Panc1 (cell line): ENCODE results near the gene PRKCA.

Experiments used
- POLR2AphosphoS5 ChIP-seq: IDR thresholded peaks from 2 replicates; pipeline ENCODE4 v1.6.1; 2012; ENCODE audit warnings: mild to moderate bottlenecking, low read depth, low read length, moderate library complexity
- SIN3A ChIP-seq: IDR thresholded peaks from 2 replicates; pipeline ENCODE4 v1.6.1; 2012; ENCODE audit warnings: low read depth, mild to moderate bottlenecking, low read length, moderate library complexity, borderline replicate concordance; ENCODE audit not compliant: insufficient read depth
- TF ChIP-seq, protein P1 (sequence below): fragments of 450-650 bp; IDR thresholded peaks from 2 replicates; pipeline ENCODE4 v1.5.1; 2017; ENCODE audit warnings: mild to moderate bottlenecking
- TF ChIP-seq, protein P2 (sequence below), 2 experiments: IDR thresholded peaks; 2 replicates each; pipeline ENCODE4 v1.6.1; 2011 to 2012; ENCODE audit warnings: low read depth in 2 of 2, control low read depth in 1 of 2, low read length in 1 of 2, mild to moderate bottlenecking in 1 of 2, moderate library complexity in 1 of 2; ENCODE audit not compliant: insufficient read depth in 1 of 2

DNA sequence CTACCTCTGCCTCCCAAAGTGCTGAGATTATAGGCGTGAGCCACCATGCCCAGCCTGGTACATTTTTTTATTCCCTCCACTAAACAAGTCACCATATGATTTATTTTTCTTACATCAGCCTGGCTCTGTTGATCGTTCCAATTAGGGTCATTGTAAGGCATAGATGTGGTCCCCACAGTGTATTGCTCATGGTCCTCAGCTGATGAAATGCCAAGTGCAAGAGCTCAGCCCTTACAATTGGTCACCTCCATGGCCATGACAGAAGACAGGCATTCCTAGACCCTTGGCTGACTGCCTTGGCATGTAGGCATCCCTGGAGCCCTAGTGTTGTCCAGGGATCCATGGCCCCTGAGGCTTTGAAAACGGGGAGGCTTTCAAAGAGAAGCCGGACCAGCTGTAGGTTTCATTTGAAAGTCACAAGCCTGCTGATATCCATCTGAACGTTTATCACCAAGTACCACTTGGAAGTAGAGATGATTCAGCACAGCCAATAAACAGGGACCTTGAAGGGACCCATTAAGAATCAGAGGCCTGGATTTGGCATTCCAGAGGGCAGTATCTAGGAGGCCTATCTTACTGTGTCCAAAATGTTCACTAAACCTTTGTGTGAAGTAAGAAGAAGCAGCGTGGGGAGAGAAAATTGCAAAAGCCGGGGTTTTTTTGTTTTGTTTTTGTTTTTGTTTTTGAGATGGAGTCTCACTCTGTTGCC lies 20.6 kb upstream of the PRKCA start:
- TF ChIP-seq, protein P1, sequence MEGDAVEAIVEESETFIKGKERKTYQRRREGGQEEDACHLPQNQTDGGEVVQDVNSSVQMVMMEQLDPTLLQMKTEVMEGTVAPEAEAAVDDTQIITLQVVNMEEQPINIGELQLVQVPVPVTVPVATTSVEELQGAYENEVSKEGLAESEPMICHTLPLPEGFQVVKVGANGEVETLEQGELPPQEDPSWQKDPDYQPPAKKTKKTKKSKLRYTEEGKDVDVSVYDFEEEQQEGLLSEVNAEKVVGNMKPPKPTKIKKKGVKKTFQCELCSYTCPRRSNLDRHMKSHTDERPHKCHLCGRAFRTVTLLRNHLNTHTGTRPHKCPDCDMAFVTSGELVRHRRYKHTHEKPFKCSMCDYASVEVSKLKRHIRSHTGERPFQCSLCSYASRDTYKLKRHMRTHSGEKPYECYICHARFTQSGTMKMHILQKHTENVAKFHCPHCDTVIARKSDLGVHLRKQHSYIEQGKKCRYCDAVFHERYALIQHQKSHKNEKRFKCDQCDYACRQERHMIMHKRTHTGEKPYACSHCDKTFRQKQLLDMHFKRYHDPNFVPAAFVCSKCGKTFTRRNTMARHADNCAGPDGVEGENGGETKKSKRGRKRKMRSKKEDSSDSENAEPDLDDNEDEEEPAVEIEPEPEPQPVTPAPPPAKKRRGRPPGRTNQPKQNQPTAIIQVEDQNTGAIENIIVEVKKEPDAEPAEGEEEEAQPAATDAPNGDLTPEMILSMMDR, result no peak
- no peak for TF ChIP-seq SIN3A
- no peak for TF ChIP-seq POLR2AphosphoS5
- TF ChIP-seq, protein P2, sequence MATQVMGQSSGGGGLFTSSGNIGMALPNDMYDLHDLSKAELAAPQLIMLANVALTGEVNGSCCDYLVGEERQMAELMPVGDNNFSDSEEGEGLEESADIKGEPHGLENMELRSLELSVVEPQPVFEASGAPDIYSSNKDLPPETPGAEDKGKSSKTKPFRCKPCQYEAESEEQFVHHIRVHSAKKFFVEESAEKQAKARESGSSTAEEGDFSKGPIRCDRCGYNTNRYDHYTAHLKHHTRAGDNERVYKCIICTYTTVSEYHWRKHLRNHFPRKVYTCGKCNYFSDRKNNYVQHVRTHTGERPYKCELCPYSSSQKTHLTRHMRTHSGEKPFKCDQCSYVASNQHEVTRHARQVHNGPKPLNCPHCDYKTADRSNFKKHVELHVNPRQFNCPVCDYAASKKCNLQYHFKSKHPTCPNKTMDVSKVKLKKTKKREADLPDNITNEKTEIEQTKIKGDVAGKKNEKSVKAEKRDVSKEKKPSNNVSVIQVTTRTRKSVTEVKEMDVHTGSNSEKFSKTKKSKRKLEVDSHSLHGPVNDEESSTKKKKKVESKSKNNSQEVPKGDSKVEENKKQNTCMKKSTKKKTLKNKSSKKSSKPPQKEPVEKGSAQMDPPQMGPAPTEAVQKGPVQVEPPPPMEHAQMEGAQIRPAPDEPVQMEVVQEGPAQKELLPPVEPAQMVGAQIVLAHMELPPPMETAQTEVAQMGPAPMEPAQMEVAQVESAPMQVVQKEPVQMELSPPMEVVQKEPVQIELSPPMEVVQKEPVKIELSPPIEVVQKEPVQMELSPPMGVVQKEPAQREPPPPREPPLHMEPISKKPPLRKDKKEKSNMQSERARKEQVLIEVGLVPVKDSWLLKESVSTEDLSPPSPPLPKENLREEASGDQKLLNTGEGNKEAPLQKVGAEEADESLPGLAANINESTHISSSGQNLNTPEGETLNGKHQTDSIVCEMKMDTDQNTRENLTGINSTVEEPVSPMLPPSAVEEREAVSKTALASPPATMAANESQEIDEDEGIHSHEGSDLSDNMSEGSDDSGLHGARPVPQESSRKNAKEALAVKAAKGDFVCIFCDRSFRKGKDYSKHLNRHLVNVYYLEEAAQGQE (IDR thresholded peaks at IDR 0.05; ENCODE audit: insufficient read depth in 1 of 2, low read depth in 2 of 2, low read length in 1 of 2), result no peak
